HepG2 (cell line): ENCODE measurements around the gene SRP9. TPM values are rescaled to one million over a fixed set of nuclear protein-coding genes. Genes with fewer than 3 reads are reported as not detected.

ENCODE experiments used
- AHR ChIP-seq: IDR thresholded peaks from 2 replicates; pipeline ENCODE4 v1.6.1; 2018; ENCODE audit warnings: missing genetic modification reagents, missing compliant biosample characterization
- ARNTL ChIP-seq: sonication (generic); formaldehyde crosslinking; IDR thresholded peaks from 2 replicates; pipeline ENCODE4 v1.4.0; 2020; ENCODE audit warnings: mild to moderate bottlenecking, missing genetic modification reagents
- ATAD3A ChIP-seq: sonication (generic); formaldehyde crosslinking; IDR thresholded peaks from 2 replicates; pipeline ENCODE4 v1.4.0; 2020; ENCODE audit warnings: missing genetic modification reagents
- CEBPG ChIP-seq: IDR thresholded peaks from 2 replicates; pipeline ENCODE4 v1.6.1; 2016
- FOSL1 ChIP-seq: sonication (generic); formaldehyde crosslinking; IDR thresholded peaks from 2 replicates; pipeline ENCODE4 v1.9.0; 2021; ENCODE audit warnings: missing genetic modification reagents, borderline replicate concordance
- FOXP1 ChIP-seq, 2 experiments: fragments of 450-650 bp in 1 of 2; IDR thresholded peaks; 2 replicates each; pipeline ENCODE4 v1.6.1; 2017 to 2018; ENCODE audit warnings: antibody characterized with exemption in 1 of 2
- HMG20B ChIP-seq: conservative IDR thresholded peaks from 2 replicates; pipeline ENCODE4 v1.6.1; 2016; ENCODE audit warnings: missing genetic modification reagents, missing compliant biosample characterization
- KDM5B ChIP-seq: sonication (generic); formaldehyde crosslinking; IDR thresholded peaks from 2 replicates; pipeline ENCODE4 v1.4.0; 2020; ENCODE audit warnings: missing genetic modification reagents, mild to moderate bottlenecking, borderline replicate concordance
- NR2C2 ChIP-seq: sonication (generic); formaldehyde crosslinking; IDR thresholded peaks from 2 replicates; pipeline ENCODE4 v1.4.0; 2020; ENCODE audit warnings: missing genetic modification reagents, mild to moderate bottlenecking, moderate library complexity, borderline replicate concordance
- NR2F6 ChIP-seq, 2 experiments: IDR thresholded peaks; 2 replicates each; pipeline ENCODE4 v1.6.1; 2016; ENCODE audit warnings: antibody characterized with exemption in 1 of 2, mild to moderate bottlenecking in 1 of 2
- SMC3 ChIP-seq: IDR thresholded peaks from 2 replicates; pipeline ENCODE4 v1.6.1; 2011; ENCODE audit warnings: low read length, improper control_type of control experiment
- YY1 ChIP-seq: IDR thresholded peaks from 2 replicates; pipeline ENCODE4 v1.6.1; 2011; ENCODE audit warnings: low read length, low read depth, moderate library complexity, mild to moderate bottlenecking; ENCODE audit not compliant: insufficient read depth, insufficient replicate concordance
- ZMAT3 ChIP-seq: sonication (generic); formaldehyde crosslinking; conservative IDR thresholded peaks from 2 replicates; pipeline ENCODE4 v1.7.0; 2021; ENCODE audit warnings: missing genetic modification reagents
- ZNF331 ChIP-seq: sonication (generic); formaldehyde crosslinking; IDR thresholded peaks from 2 replicates; pipeline ENCODE4 v1.4.0; 2020; ENCODE audit warnings: missing genetic modification reagents
- ZNF446 ChIP-seq: sonication (generic); formaldehyde crosslinking; IDR thresholded peaks from 2 replicates; pipeline ENCODE4 v1.5.0; 2020; ENCODE audit warnings: mild to moderate bottlenecking, missing genetic modification reagents
- ZNF772 ChIP-seq: sonication (generic); formaldehyde crosslinking; IDR thresholded peaks from 2 replicates; pipeline ENCODE4 v1.5.0; 2020; ENCODE audit warnings: mild to moderate bottlenecking, missing genetic modification reagents
- ZSCAN22 ChIP-seq: sonication (generic); formaldehyde crosslinking; IDR thresholded peaks from 2 replicates; pipeline ENCODE4 v1.4.0; 2020; ENCODE audit warnings: mild to moderate bottlenecking, missing genetic modification reagents
- ZSCAN9 ChIP-seq: IDR thresholded peaks from 2 replicates; pipeline ENCODE4 v1.6.1; 2016; ENCODE audit warnings: borderline replicate concordance
- polyA plus RNA-seq, 8 experiments: library from polyadenylated mRNA; depleted of rRNA in 3 of 8; stranded (reverse) in 7 of 8; unstranded in 1 of 8; fragments of >200 nt; fragmentation: Illumina TruSeq in 4 of 8; extraction: Trizol in 4 of 8; gene quantifications; 2 replicates each; pipeline versions ENCODE4 v1.2.1 to v1.2.3, GENCODE V29; 2011 to 2016; ENCODE audit warnings: low read depth in 4 of 8, missing spikeins in 1 of 8, mixed read lengths in 1 of 8; ENCODE audit not compliant: insufficient read depth in 1 of 8
- total RNA-seq, 5 experiments: library from RNA; depleted of rRNA; stranded (reverse); fragments of >200 nt; fragmentation: Illumina TruSeq; extraction: Trizol; gene quantifications; 2 replicates each; pipeline ENCODE4 v1.2.3, GENCODE V29; 2016; ENCODE audit warnings: low read depth in 1 of 5
- TF ChIP-seq, protein P1 (sequence below): sonication (generic); formaldehyde crosslinking; IDR thresholded peaks from 2 replicates; pipeline ENCODE4 v1.4.0; 2020; ENCODE audit warnings: missing genetic modification reagents

The SRP9 gene
- total and polyA plus RNA-seq, 2 of the 13 experiments (the other 11 are each of a cell fraction or from before 2014, with no cell fraction given), result 251 to 307 TPM

- TF ChIP-seq, protein P1, sequence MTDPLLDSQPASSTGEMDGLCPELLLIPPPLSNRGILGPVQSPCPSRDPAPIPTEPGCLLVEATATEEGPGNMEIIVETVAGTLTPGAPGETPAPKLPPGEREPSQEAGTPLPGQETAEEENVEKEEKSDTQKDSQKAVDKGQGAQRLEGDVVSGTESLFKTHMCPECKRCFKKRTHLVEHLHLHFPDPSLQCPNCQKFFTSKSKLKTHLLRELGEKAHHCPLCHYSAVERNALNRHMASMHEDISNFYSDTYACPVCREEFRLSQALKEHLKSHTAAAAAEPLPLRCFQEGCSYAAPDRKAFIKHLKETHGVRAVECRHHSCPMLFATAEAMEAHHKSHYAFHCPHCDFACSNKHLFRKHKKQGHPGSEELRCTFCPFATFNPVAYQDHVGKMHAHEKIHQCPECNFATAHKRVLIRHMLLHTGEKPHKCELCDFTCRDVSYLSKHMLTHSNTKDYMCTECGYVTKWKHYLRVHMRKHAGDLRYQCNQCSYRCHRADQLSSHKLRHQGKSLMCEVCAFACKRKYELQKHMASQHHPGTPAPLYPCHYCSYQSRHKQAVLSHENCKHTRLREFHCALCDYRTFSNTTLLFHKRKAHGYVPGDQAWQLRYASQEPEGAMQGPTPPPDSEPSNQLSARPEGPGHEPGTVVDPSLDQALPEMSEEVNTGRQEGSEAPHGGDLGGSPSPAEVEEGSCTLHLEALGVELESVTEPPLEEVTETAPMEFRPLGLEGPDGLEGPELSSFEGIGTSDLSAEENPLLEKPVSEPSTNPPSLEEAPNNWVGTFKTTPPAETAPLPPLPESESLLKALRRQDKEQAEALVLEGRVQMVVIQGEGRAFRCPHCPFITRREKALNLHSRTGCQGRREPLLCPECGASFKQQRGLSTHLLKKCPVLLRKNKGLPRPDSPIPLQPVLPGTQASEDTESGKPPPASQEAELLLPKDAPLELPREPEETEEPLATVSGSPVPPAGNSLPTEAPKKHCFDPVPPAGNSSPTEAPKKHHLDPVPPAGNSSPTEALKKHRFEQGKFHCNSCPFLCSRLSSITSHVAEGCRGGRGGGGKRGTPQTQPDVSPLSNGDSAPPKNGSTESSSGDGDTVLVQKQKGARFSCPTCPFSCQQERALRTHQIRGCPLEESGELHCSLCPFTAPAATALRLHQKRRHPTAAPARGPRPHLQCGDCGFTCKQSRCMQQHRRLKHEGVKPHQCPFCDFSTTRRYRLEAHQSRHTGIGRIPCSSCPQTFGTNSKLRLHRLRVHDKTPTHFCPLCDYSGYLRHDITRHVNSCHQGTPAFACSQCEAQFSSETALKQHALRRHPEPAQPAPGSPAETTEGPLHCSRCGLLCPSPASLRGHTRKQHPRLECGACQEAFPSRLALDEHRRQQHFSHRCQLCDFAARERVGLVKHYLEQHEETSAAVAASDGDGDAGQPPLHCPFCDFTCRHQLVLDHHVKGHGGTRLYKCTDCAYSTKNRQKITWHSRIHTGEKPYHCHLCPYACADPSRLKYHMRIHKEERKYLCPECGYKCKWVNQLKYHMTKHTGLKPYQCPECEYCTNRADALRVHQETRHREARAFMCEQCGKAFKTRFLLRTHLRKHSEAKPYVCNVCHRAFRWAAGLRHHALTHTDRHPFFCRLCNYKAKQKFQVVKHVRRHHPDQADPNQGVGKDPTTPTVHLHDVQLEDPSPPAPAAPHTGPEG (CRISPR knock-in tag), result no peak
- no peak for TF ChIP-seq YY1
- TF ChIP-seq KDM5B, result no peak
- TF ChIP-seq ZNF446 (CRISPR knock-in tag), result no peak
- no peak for TF ChIP-seq AHR (CRISPR knock-in tag)
- TF ChIP-seq ZNF331 (CRISPR knock-in tag), result peak; percentile 28; the same call in 1 of the 2 replicates
- no peak for TF ChIP-seq ZMAT3 (CRISPR knock-in tag)
- 0 out of 2 replicates have a peak, but pooled peaks have one; percentile 27 for TF ChIP-seq NR2C2 (CRISPR knock-in tag)
- TF ChIP-seq ATAD3A (CRISPR knock-in tag), result no peak
- no peak for TF ChIP-seq ZNF772 (CRISPR knock-in tag)
- TF ChIP-seq ZSCAN9 (CRISPR knock-in tag), result no peak
- TF ChIP-seq NR2F6 (IDR thresholded peaks at IDR 0.05), result no peak
- TF ChIP-seq NR2F6 (CRISPR knock-in tag; IDR thresholded peaks at IDR 0.05), result peak; percentile 53; the same call in 1 of the 2 replicates
- TF ChIP-seq ZSCAN22 (CRISPR knock-in tag), result no peak
- TF ChIP-seq CEBPG, result peak; percentile 97
- no peak for TF ChIP-seq FOSL1 (CRISPR knock-in tag)
- TF ChIP-seq HMG20B, result 0 out of 2 replicates have a peak, but pooled peaks have one; percentile 17
- no peak for TF ChIP-seq ARNTL (CRISPR knock-in tag)
- no peak for TF ChIP-seq FOXP1 (IDR thresholded peaks at IDR 0.05)
- 0 out of 2 replicates have a peak, but pooled peaks have one; percentile 39 for TF ChIP-seq FOXP1 (CRISPR knock-in tag; IDR thresholded peaks at IDR 0.05)
- peak; percentile 16; the same call in 1 of the 2 replicates for TF ChIP-seq SMC3
These were observed 8.8 kb upstream of the SRP9 start (continued) for GRCh38 chr1:225768662-225769426.
